ENCODE measurements around the gene CLCN7. TPM values are rescaled to one million over a fixed set of nuclear protein-coding genes. Genes with fewer than 3 reads are reported as not detected.

The CLCN7 gene
- total RNA-seq, 1 experiment from 2014 or later: 60.0 TPM

DNA sequence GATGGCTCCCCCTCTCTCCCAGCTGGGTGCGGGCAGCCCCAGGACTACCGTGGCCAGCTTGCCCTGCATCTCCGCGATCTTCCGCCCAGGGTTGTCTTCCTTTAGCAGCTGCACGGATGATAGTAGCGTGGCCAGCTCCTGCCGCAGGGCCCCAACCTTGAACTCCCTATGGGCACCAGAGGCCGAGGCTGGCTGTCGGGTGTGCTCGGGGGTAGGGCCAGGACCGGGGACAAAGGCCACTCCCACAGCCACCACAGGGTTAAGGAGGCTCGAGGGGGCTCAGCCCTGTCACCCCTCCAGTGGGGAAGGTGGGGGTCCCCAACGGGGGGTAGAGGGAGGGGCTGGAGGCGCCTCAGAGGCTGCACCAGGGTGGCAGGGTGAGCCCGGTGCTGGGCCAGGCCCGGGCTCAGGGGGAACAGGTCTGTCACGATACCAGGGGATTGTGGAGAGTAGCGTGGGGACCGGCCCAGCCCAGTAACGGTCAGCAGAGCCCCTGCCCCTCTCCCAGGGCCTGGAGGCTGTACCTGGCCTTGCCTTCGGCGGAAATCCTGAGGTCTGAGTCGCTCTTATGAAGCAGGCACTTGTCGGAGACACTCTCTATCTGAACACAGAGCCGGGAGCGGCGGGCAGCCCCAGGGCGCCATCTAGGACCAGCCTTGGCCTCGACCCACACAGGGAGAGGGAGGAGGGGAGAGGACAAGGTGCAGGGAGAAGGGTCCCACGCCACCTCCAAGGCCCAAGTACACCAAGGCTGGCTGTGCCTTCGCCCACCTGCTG is 38.7 kb downstream of the CLCN7 start:
- H3K27ac Mint-ChIP-seq (ENCODE audit: low read depth, unreplicated experiment): no peak overlapping the region
- no peak overlapping the region for H3K4me3 Mint-ChIP-seq (ENCODE audit: unreplicated experiment)
- intact Hi-C loops (cut with micrococcal nuclease): no loop called here
- DNase-seq (ENCODE audit: unreplicated experiment): no peak
- H3K27me3 Mint-ChIP-seq (ENCODE audit: insufficient read depth, unreplicated experiment): no peaks in the 10 kb centered on the region
- no peaks in the 10 kb centered on the region for H3K4me1 Mint-ChIP-seq (ENCODE audit: insufficient read depth, unreplicated experiment)
- no peaks in the 10 kb centered on the region for H3K36me3 Mint-ChIP-seq (ENCODE audit: insufficient read depth, unreplicated experiment)
- no TSS peak for BruUV-seq (replicated peaks)
- ChIA-PET CTCF (no interaction called here), POLR2A (interaction anchor here (0.9 kb wide), 1 partner anchor 14 kb away, joined by 3 read pairs; no protein-coding TSS in a partner anchor)
- H3K9me3 Mint-ChIP-seq (ENCODE audit: unreplicated experiment): no peaks in the 10 kb centered on the region
- TF ChIP-seq, protein P1, sequence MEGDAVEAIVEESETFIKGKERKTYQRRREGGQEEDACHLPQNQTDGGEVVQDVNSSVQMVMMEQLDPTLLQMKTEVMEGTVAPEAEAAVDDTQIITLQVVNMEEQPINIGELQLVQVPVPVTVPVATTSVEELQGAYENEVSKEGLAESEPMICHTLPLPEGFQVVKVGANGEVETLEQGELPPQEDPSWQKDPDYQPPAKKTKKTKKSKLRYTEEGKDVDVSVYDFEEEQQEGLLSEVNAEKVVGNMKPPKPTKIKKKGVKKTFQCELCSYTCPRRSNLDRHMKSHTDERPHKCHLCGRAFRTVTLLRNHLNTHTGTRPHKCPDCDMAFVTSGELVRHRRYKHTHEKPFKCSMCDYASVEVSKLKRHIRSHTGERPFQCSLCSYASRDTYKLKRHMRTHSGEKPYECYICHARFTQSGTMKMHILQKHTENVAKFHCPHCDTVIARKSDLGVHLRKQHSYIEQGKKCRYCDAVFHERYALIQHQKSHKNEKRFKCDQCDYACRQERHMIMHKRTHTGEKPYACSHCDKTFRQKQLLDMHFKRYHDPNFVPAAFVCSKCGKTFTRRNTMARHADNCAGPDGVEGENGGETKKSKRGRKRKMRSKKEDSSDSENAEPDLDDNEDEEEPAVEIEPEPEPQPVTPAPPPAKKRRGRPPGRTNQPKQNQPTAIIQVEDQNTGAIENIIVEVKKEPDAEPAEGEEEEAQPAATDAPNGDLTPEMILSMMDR (IDR thresholded peaks at IDR 0.05; ENCODE audit: unreplicated experiment): no peak

DNA sequence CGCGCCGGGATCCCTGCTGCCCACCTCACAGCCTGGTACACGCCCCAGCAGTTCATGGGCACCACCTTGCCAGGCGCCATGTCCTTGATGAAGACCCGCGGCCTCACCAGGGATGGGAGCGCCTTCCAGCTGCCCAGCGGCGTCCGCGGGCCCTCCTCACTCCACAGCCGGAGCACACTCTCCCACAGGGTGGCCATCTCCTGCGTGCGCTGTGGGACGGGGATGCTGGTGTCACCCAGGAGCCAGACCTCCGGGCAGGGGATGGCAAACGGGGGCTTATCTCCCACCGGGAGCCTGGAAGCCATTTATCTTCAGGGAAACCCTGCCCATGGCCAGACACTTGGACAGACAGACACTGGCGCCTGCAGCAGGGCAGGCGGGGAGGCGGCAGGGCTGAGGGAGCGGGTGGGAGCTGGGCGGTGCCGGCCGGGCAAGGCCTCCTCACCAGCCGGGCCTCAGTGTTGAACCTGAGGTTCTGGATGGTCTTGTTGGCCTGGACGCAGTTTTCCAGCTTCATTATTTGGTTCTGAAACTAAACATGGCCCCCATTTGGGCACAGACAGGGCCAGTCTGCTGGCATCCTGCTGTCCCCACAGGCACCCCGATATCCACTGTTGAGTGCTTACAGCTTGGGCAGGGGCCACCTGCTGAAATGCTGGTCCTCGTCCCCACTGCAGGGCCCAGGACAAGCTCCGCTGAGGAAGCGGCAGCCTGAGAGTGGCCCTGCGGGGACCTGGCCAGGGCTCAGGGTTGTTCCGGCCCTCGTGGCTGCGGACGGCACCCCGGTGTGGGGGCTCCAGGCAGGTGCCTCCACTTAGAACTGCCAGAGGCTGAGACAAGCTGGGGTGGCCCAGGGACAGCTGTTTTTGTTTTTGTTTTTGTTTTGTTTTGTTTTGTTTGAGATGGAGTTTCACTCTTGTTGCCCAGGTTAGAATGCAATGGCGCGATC is 39.9 kb downstream of the CLCN7 start:
- Mint-ChIP-seq H3K36me3 (ENCODE audit: insufficient read depth, unreplicated experiment) (no peaks in the 10 kb centered on the region), H3K4me3 (ENCODE audit: unreplicated experiment) (no peak overlapping the region), H3K27ac (ENCODE audit: low read depth, unreplicated experiment) (no peak overlapping the region), H3K9me3 (ENCODE audit: unreplicated experiment) (no peaks in the 10 kb centered on the region), H3K27me3 (ENCODE audit: insufficient read depth, unreplicated experiment) (no peaks in the 10 kb centered on the region), H3K4me1 (ENCODE audit: insufficient read depth, unreplicated experiment) (no peaks in the 10 kb centered on the region)
- no peak for DNase-seq (ENCODE audit: unreplicated experiment)
- no TSS peak for BruUV-seq (replicated peaks)
- ChIA-PET POLR2A (interaction anchor here (1.0 kb wide), 1 partner anchor 14 kb away, joined by 4 read pairs; no protein-coding TSS in a partner anchor), CTCF (no interaction called here)
- TF ChIP-seq, protein P1 (IDR thresholded peaks at IDR 0.05; ENCODE audit: unreplicated experiment): no peak
- intact Hi-C loops (cut with micrococcal nuclease): no loop called here

DNA sequence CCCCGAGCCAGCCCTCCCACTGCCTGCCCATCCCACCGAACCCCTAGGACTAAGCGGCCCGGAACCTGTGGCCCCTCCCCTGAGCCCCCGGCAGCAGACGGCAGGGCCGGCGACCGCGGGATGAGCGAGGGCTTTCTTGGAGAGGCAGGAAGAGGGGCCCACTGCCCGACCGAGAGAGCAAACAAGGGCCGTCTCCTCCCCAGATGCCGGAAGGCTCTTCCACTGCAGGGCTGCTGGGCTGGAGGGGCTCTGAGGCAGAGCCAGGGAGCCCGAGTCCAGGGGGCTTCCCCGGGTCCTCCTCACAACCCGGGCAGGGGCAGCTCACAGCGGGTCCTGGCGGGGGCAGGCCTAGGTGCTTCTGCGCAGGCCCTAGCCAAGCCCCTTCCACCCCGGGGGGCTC is 41.1 kb downstream of the CLCN7 start:
- ChIA-PET POLR2A (no interaction called here), CTCF (interaction anchor here (0.6 kb wide), 2 partner anchors 39 to 720 kb away, joined by 4 to 5 read pairs; no protein-coding TSS in a partner anchor)
- intact Hi-C loops (cut with micrococcal nuclease): no loop called here
- TF ChIP-seq, protein P1 (IDR thresholded peaks at IDR 0.05; ENCODE audit: unreplicated experiment): no peak
- no TSS peak for BruUV-seq (replicated peaks)
- Mint-ChIP-seq H3K27ac (ENCODE audit: low read depth, unreplicated experiment) (no peak overlapping the region), H3K4me1 (ENCODE audit: insufficient read depth, unreplicated experiment) (no peaks in the 10 kb centered on the region), H3K4me3 (ENCODE audit: unreplicated experiment) (no peak overlapping the region), H3K36me3 (ENCODE audit: insufficient read depth, unreplicated experiment) (no peaks in the 10 kb centered on the region), H3K9me3 (ENCODE audit: unreplicated experiment) (no peaks in the 10 kb centered on the region), H3K27me3 (ENCODE audit: insufficient read depth, unreplicated experiment) (no peaks in the 10 kb centered on the region)
- DNase-seq (ENCODE audit: unreplicated experiment): no peak

DNA sequence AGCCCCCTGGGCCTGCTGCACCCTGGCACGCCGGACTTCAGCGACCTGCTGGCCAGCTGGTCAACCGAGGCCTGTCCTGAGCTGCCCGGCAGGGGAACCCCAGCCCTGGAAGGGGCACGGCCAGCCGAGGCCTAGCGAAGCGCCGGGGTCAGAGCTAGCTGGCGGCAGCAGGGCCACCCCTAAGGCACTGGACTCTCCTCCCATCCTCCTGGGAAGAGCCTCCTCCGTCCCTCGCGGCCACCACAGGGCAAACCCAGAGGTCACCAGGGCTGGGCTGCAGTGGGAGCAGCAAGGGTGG is 41.6 kb downstream of the CLCN7 start:
- Mint-ChIP-seq H3K4me3 (ENCODE audit: unreplicated experiment) (no peak overlapping the region), H3K36me3 (ENCODE audit: insufficient read depth, unreplicated experiment) (no peaks in the 10 kb centered on the region), H3K27ac (ENCODE audit: low read depth, unreplicated experiment) (no peak overlapping the region), H3K9me3 (ENCODE audit: unreplicated experiment) (no peaks in the 10 kb centered on the region), H3K4me1 (ENCODE audit: insufficient read depth, unreplicated experiment) (no peaks in the 10 kb centered on the region), H3K27me3 (ENCODE audit: insufficient read depth, unreplicated experiment) (no peaks in the 10 kb centered on the region)
- intact Hi-C loops (cut with micrococcal nuclease): no loop called here
- CTCF ChIA-PET: interaction anchor here (0.6 kb wide), 2 partner anchors 40 to 720 kb away, joined by 4 to 5 read pairs; no protein-coding TSS in a partner anchor
- no TSS peak for BruUV-seq (replicated peaks)
- TF ChIP-seq, protein P1 (IDR thresholded peaks at IDR 0.05; ENCODE audit: unreplicated experiment): no peak
- POLR2A ChIA-PET: interaction anchor here (0.7 kb wide), 1 partner anchor 14 kb away, joined by 3 read pairs; no protein-coding TSS in a partner anchor
- no peak for DNase-seq (ENCODE audit: unreplicated experiment)
